GM23338 (cell line): ENCODE results near the gene CMSS1. TPM values are rescaled to one million over a fixed set of nuclear protein-coding genes. Genes with fewer than 3 reads are reported as not detected.

Experiments
- ATAC-seq: fragments of 200-7000 bp; cut with Tn5 transposase; 3 replicates; pipeline ENCODE4 v1.9.1; 2020
- DNase-seq: peaks from one replicate; pipeline ENCODE4 v3.0.0-alpha.2; 2015; ENCODE audit warnings: low spot score
- H2AFZ ChIP-seq: fragments of 200-600 bp; sonication (generic); 2 replicates; pipeline ENCODE4 v1.8.0; 2016; ENCODE audit warnings: antibody characterized with exemption, mild to moderate bottlenecking, moderate library complexity
- H3F3A ChIP-seq: fragments of 200-600 bp; sonication (generic); replicated peaks from 2 replicates; pipeline ENCODE4 v1.8.0; 2017; ENCODE audit warnings: antibody characterized with exemption, mixed run types, low read depth
- H3K27ac ChIP-seq: fragments of 200-600 bp; sonication (generic); 2 replicates; pipeline ENCODE4 v1.6.1; 2016; ENCODE audit warnings: low read depth
- H3K27me3 ChIP-seq: fragments of 200-600 bp; sonication (generic); 2 replicates; pipeline ENCODE4 v1.8.0; 2016; ENCODE audit warnings: mild to moderate bottlenecking, mixed run types, moderate library complexity; ENCODE audit not compliant: insufficient read depth
- H3K36me3 ChIP-seq: fragments of 200-600 bp; sonication (generic); 2 replicates; pipeline ENCODE4 v1.8.0; 2016; ENCODE audit warnings: mild to moderate bottlenecking; ENCODE audit not compliant: insufficient read depth
- H3K4me1 ChIP-seq: fragments of 200-600 bp; sonication (generic); 2 replicates; pipeline ENCODE4 v1.8.0; 2016; ENCODE audit warnings: mild to moderate bottlenecking, moderate library complexity; ENCODE audit not compliant: insufficient read depth
- H3K4me2 ChIP-seq: fragments of 200-600 bp; sonication (generic); 2 replicates; pipeline ENCODE4 v1.7.1; 2017; ENCODE audit warnings: mixed run types
- H3K4me3 ChIP-seq: fragments of 200-600 bp; sonication (generic); 2 replicates; pipeline ENCODE4 v1.6.1; 2016; ENCODE audit warnings: mixed run types
- H3K79me2 ChIP-seq: fragments of 200-600 bp; sonication (generic); replicated peaks from 2 replicates; pipeline ENCODE4 v1.8.0; 2017; ENCODE audit warnings: mild to moderate bottlenecking; ENCODE audit not compliant: insufficient read depth
- H3K9me2 ChIP-seq: fragments of 200-600 bp; sonication (generic); 2 replicates; pipeline ENCODE4 v1.8.0; 2017; ENCODE audit not compliant: insufficient read depth
- H4K20me1 ChIP-seq: fragments of 200-600 bp; sonication (generic); replicated peaks from 2 replicates; pipeline ENCODE4 v1.8.0; 2017; ENCODE audit warnings: mild to moderate bottlenecking; ENCODE audit not compliant: insufficient read depth
- H3K27ac Mint-ChIP-seq: 2 replicates; pipeline ENCODE4 v1.8.0; 2020; ENCODE audit warnings: inconsistent platforms, mild to moderate bottlenecking, moderate library complexity, mixed read lengths
- H3K27me3 Mint-ChIP-seq: 3 replicates; pipeline ENCODE4 v1.8.0; 2022; ENCODE audit warnings: low read depth, mild to moderate bottlenecking, moderate library complexity, mixed read lengths, inconsistent platforms; ENCODE audit not compliant: insufficient read depth, poor library complexity
- H3K36me3 Mint-ChIP-seq: 3 replicates; pipeline ENCODE4 v1.8.0; 2021; ENCODE audit warnings: low read depth, mild to moderate bottlenecking, inconsistent platforms, moderate library complexity, mixed read lengths
- H3K4me1 Mint-ChIP-seq: 3 replicates; pipeline ENCODE4 v1.8.0; 2020; ENCODE audit warnings: mild to moderate bottlenecking, inconsistent platforms, mixed read lengths
- H3K4me3 Mint-ChIP-seq: 3 replicates; pipeline ENCODE4 v1.8.0; 2021; ENCODE audit warnings: moderate library complexity, mild to moderate bottlenecking, inconsistent platforms, mixed read lengths
- H3K9me3 Mint-ChIP-seq: 3 replicates; pipeline ENCODE4 v1.8.0; 2020; ENCODE audit warnings: moderate library complexity, mild to moderate bottlenecking, inconsistent platforms, mixed read lengths
- CREB1 ChIP-seq: fragments of 250-450 bp; sonication (Bioruptor Pico); IDR thresholded peaks from 2 replicates; pipeline ENCODE4 v1.5.0; 2020; ENCODE audit warnings: low read depth, mild to moderate bottlenecking, moderate library complexity
- CTCF ChIP-seq, 2 experiments: fragments of 200-600 bp in 1 of 2; sonication (generic) in 1 of 2; conservative IDR thresholded peaks; 2 replicates each; pipeline versions ENCODE4 v1.5.1 to v1.6.1; 2016 to 2017; ENCODE audit warnings: antibody characterized with exemption in 2 of 2, low read depth in 2 of 2, mild to moderate bottlenecking in 2 of 2, moderate library complexity in 1 of 2
- ETS1 ChIP-seq: IDR thresholded peaks from 2 replicates; pipeline ENCODE4 v1.6.1; 2016; ENCODE audit warnings: antibody characterized with exemption
- EZH2 ChIP-seq: fragments of 200-600 bp; sonication (generic); IDR thresholded peaks from one replicate; pipeline ENCODE4 v1.8.0; 2017; ENCODE audit warnings: antibody characterized with exemption, mild to moderate bottlenecking, low read depth; ENCODE audit not compliant: unreplicated experiment
- EZH2phosphoT487 ChIP-seq: fragments of 200-600 bp; sonication (generic); IDR thresholded peaks from one replicate; pipeline ENCODE4 v1.8.1; 2018; ENCODE audit warnings: antibody characterized with exemption; ENCODE audit not compliant: unreplicated experiment
- JUNB ChIP-seq: IDR thresholded peaks from one replicate; pipeline ENCODE4 v1.6.1; 2016; ENCODE audit warnings: antibody characterized with exemption; ENCODE audit not compliant: unreplicated experiment
- NANOG ChIP-seq: IDR thresholded peaks from 2 replicates; pipeline ENCODE4 v1.6.1; 2016; ENCODE audit warnings: antibody characterized with exemption, borderline replicate concordance
- POLR2AphosphoS5 ChIP-seq: IDR thresholded peaks from 2 replicates; pipeline ENCODE4 v1.6.1; 2016; ENCODE audit warnings: antibody characterized with exemption, low read depth
- STAT1 ChIP-seq: IDR thresholded peaks from one replicate; pipeline ENCODE4 v1.6.1; 2016; ENCODE audit warnings: antibody characterized with exemption; ENCODE audit not compliant: unreplicated experiment
- ZNF114 ChIP-seq: fragments of 250-450 bp; sonication (Bioruptor Pico); IDR thresholded peaks from 2 replicates; pipeline ENCODE4 v1.5.0; 2020; ENCODE audit warnings: mild to moderate bottlenecking, moderate library complexity
- ZNF331 ChIP-seq: fragments of 250-450 bp; sonication (Bioruptor Pico); IDR thresholded peaks from 2 replicates; pipeline ENCODE4 v1.5.0; 2020; ENCODE audit warnings: low read depth, mild to moderate bottlenecking, moderate library complexity
- ZNF462 ChIP-seq: fragments of 250-450 bp; sonication (Bioruptor Pico); IDR thresholded peaks from 2 replicates; pipeline ENCODE4 v1.5.0; 2020; ENCODE audit warnings: mild to moderate bottlenecking, moderate library complexity
- polyA plus RNA-seq: library from polyadenylated mRNA; unstranded; fragments of >200 nt; fragmentation: Nextera tagmentation; extraction: Ambion mirVana; gene quantifications from 2 replicates; pipeline ENCODE4 v1.2.1, GENCODE V29; 2016
- total RNA-seq: library from RNA; depleted of rRNA; stranded (reverse); fragments of >200 nt; shearing (Covaris generic); gene quantifications from 2 replicates; pipeline ENCODE4 v1.2.3, GENCODE V29; 2014
- TF ChIP-seq, protein P1 (sequence below): IDR thresholded peaks from one replicate; pipeline ENCODE4 v1.6.1; 2018; ENCODE audit warnings: antibody characterized with exemption; ENCODE audit not compliant: unreplicated experiment

The CMSS1 gene
- total and polyA plus RNA-seq, 2 experiments from 2014 or later: 39.4 to 187 TPM

- no peak overlapping the region for H3K4me3 ChIP-seq
- H3K4me2 ChIP-seq: no peak overlapping the region
- no peaks in the 10 kb centered on the region for H3F3A ChIP-seq
- Mint-ChIP-seq H3K36me3 (no peaks in the 10 kb centered on the region), H3K4me3 (no peak overlapping the region), H3K9me3 (no peaks in the 10 kb centered on the region), H3K27me3 (no peaks in the 10 kb centered on the region), H3K27ac (peak overlapping the region; percentile 35; the same call in 1 of the 2 replicates), H3K4me1 (peaks cover 34% of the 10 kb centered on the region; the same call in 2 of the 3 replicates)
- no peaks in the 10 kb centered on the region for H3K79me2 ChIP-seq
- no peaks in the 10 kb centered on the region for H3K27me3 ChIP-seq
- H3K36me3 ChIP-seq: no peaks in the 10 kb centered on the region
- no peaks in the 10 kb centered on the region for H3K9me2 ChIP-seq
- TF ChIP-seq ZNF331 (CRISPR knock-in tag): no peak
- no peak for TF ChIP-seq NANOG
- no peak for TF ChIP-seq ZNF462 (CRISPR knock-in tag)
- no peak for TF ChIP-seq JUNB
- TF ChIP-seq EZH2phosphoT487: no peak
- TF ChIP-seq CTCF (conservative IDR thresholded peaks at IDR 0.05; ENCODE audit: low read depth in 2 of 2): no peak
- TF ChIP-seq, protein P1, sequence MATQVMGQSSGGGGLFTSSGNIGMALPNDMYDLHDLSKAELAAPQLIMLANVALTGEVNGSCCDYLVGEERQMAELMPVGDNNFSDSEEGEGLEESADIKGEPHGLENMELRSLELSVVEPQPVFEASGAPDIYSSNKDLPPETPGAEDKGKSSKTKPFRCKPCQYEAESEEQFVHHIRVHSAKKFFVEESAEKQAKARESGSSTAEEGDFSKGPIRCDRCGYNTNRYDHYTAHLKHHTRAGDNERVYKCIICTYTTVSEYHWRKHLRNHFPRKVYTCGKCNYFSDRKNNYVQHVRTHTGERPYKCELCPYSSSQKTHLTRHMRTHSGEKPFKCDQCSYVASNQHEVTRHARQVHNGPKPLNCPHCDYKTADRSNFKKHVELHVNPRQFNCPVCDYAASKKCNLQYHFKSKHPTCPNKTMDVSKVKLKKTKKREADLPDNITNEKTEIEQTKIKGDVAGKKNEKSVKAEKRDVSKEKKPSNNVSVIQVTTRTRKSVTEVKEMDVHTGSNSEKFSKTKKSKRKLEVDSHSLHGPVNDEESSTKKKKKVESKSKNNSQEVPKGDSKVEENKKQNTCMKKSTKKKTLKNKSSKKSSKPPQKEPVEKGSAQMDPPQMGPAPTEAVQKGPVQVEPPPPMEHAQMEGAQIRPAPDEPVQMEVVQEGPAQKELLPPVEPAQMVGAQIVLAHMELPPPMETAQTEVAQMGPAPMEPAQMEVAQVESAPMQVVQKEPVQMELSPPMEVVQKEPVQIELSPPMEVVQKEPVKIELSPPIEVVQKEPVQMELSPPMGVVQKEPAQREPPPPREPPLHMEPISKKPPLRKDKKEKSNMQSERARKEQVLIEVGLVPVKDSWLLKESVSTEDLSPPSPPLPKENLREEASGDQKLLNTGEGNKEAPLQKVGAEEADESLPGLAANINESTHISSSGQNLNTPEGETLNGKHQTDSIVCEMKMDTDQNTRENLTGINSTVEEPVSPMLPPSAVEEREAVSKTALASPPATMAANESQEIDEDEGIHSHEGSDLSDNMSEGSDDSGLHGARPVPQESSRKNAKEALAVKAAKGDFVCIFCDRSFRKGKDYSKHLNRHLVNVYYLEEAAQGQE: no peak
- no peak for TF ChIP-seq EZH2
- no peak for TF ChIP-seq POLR2AphosphoS5
- no peak for TF ChIP-seq ETS1
- no peak for TF ChIP-seq CREB1 (CRISPR knock-in tag)
- TF ChIP-seq STAT1: no peak
- TF ChIP-seq ZNF114 (CRISPR knock-in tag): no peak
- no peak for ATAC-seq
- H2AFZ ChIP-seq: no peak overlapping the region
- no peaks in the 10 kb centered on the region for H4K20me1 ChIP-seq
- no peak for DNase-seq
- no peak overlapping the region for H3K27ac ChIP-seq
- H3K4me1 ChIP-seq: 0 out of 2 replicates have a peak, but pooled peaks cover 7% of the 10 kb centered on the region
Measured at GRCh38 chr3:100107221-100107814, 289.7 kb downstream of the CMSS1 start.
